BJ (cell line): ENCODE data around the gene CDK19. TPM values are rescaled to one million over a fixed set of nuclear protein-coding genes. Genes with fewer than 3 reads are reported as not detected.
A peak's percentile ranks its signal among the peaks of the same experiment; 100 is the strongest.

Experiments used
- CTCF ChIA-PET: fragments of 350-600 bp; formaldehyde crosslinking; extraction: SDS; loops from one replicate; lab custom pipeline; 2021; ENCODE audit warnings: antibody characterized with exemption, inconsistent platforms; lab: Yijun Ruan, JAX
- POLR2A ChIA-PET: fragments of 300-600 bp; sonication (Branson Sonifier 250); formaldehyde crosslinking; extraction: SDS; loops from one replicate; lab custom pipeline; 2021; ENCODE audit warnings: antibody characterized with exemption; lab: Charles Lee
- DNase-seq: peaks from one replicate; pipeline ENCODE4 v3.0.0-alpha.2; 2011; ENCODE audit warnings: low read depth
- H3K27me3 ChIP-seq: 2 replicates; pipeline ENCODE4 v1.6.0; 2011; ENCODE audit warnings: low read length; ENCODE audit not compliant: control insufficient read depth, insufficient read depth
- H3K36me3 ChIP-seq: 2 replicates; pipeline ENCODE4 v1.5.1; 2011; ENCODE audit warnings: low read length; ENCODE audit not compliant: control insufficient read depth, insufficient read depth
- H3K4me3 ChIP-seq: 2 replicates; pipeline ENCODE4 v1.5.1; 2011; ENCODE audit warnings: low read depth, mild to moderate bottlenecking, control low read depth, low read length
- polyA plus RNA-seq: library from polyadenylated mRNA; depleted of rRNA; stranded (reverse); fragments of >200 nt; gene quantifications from 2 replicates; pipeline ENCODE4 v1.2.3, GENCODE V29; 2011
- TF ChIP-seq, protein P1 (sequence below): IDR thresholded peaks from 2 replicates; pipeline ENCODE4 v1.5.1; 2011; ENCODE audit warnings: low read depth, mild to moderate bottlenecking, control low read depth, inconsistent platforms, low read length, moderate library complexity; ENCODE audit not compliant: insufficient read depth

CDK19 gene
- polyA plus RNA-seq, 1 experiment, result 11.5 TPM

- Histone ChIP-seq H3K36me3 (no peaks in the 10 kb centered on the region), H3K27me3 (no peaks in the 10 kb centered on the region), H3K4me3 (no peak overlapping the region)
- TF ChIP-seq, protein P1, sequence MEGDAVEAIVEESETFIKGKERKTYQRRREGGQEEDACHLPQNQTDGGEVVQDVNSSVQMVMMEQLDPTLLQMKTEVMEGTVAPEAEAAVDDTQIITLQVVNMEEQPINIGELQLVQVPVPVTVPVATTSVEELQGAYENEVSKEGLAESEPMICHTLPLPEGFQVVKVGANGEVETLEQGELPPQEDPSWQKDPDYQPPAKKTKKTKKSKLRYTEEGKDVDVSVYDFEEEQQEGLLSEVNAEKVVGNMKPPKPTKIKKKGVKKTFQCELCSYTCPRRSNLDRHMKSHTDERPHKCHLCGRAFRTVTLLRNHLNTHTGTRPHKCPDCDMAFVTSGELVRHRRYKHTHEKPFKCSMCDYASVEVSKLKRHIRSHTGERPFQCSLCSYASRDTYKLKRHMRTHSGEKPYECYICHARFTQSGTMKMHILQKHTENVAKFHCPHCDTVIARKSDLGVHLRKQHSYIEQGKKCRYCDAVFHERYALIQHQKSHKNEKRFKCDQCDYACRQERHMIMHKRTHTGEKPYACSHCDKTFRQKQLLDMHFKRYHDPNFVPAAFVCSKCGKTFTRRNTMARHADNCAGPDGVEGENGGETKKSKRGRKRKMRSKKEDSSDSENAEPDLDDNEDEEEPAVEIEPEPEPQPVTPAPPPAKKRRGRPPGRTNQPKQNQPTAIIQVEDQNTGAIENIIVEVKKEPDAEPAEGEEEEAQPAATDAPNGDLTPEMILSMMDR, result no peak
- ChIA-PET POLR2A (no interaction called here), CTCF (interaction anchor here (0.6 kb wide), 1 partner anchor 246 kb away, joined by 3 read pairs; no protein-coding TSS in a partner anchor)
- DNase-seq, result no peak
Measured at GRCh38 chr6:110687326-110687725, 127.9 kb downstream of the CDK19 start.

DNA sequence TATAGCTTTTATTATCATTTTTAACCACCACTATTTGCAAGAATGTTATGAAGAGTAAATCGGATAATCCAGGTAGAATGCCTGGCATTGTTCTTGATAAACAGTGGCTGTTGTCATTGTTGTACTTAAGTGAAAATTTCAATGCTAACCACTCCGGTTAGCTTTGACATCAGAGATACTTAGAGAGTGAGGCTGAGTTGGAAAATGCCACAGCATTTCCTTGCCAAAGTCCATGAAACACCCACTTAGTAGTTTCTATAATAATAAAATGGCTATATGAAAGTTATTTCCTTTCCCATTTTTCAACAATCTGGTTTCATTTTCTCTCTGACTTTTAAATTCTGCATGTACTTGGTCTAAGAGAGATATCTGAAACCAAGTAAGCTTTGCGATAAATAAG lies 132.0 kb downstream of the CDK19 start:
- TF ChIP-seq, protein P1, result no peak
- DNase-seq, result no peak
- H3K36me3 ChIP-seq, result no peaks in the 10 kb centered on the region
- no peaks in the 10 kb centered on the region for H3K27me3 ChIP-seq
- CTCF ChIA-PET, result interaction anchor here (0.8 to 3.7 kb wide), 12 partner anchors 10 to 328 kb away, joined by 3 to 29 read pairs (median 4); partner anchors contain the start of gene GTF3C6
- H3K4me3 ChIP-seq, result no peak overlapping the region
- POLR2A ChIA-PET, result interaction anchor here (1.9 kb wide), 1 partner anchor 191 kb away, joined by 7 read pairs; the partner anchor contains the start of gene AMD1

DNA sequence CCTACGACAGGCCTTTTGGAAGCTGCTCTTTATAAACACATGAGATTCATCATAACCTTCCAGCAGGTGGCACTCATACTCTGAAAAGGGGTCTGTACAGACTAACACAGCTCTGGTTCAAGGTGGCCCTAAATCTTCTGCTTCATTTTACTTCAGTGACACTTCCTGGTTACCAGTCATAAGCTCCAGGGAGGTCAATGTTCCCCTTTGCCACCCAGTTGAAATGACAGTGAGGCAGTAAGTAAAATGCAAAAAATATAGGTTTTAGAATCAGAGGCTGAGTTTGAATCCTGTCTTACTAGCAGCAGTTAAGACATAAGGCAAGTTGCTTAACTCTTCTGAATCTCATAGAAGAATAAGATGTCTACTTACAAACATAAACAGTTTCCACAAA lies 132.8 kb downstream of the CDK19 start:
- POLR2A ChIA-PET, result interaction anchor here (1.9 kb wide), 1 partner anchor 192 kb away, joined by 7 read pairs; the partner anchor contains the start of gene AMD1
- CTCF ChIA-PET, result interaction anchor here (0.8 to 3.7 kb wide), 24 partner anchors 9 to 329 kb away, joined by 3 to 29 read pairs (median 4); partner anchors contain the start of gene CDK19
- TF ChIP-seq, protein P1, result peak; percentile 69
- Histone ChIP-seq H3K36me3 (no peaks in the 10 kb centered on the region), H3K27me3 (no peaks in the 10 kb centered on the region), H3K4me3 (no peak overlapping the region)
- DNase-seq, result no peak

DNA sequence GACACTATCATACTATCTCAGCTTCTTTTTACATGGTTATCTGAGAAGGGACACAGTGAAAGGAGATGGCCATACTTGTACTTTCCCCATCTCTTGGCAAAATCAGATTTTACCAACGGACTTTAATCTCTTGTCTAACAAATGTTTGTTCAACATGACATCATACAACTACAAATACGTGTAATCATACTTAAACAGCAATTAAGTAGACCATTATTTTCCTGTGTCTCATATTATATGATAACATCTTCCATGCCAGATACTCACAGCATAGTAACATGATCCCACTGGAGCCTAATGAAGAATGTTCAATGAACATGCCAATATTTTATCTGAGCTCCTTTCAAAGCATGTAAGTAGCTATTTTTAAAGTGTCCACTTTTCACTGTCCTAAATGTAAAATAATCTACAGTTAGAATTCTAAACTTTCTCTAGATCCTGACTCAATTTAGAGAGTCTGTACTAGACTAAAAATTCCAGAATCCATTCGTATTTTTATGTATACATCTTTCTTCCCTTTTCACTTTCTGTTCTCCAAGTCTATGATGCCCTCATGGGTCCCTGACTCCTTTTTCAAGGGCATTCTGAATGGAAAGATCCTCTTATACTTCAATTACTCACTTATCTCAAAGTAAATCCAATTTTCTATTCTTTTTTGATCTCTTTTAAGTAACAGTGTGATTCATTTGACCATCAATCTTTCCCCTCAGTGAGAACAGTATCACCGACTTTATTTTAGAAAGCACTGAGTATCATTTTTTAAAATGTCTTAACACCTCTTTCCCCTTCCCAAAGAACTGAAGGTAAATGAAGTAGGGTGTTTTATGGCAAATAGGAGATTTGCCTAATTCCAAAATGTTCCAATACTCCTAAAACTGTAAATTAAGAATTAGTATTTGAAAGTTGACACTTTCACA lies 133.5 kb downstream of the CDK19 start:
- no peaks in the 10 kb centered on the region for H3K36me3 ChIP-seq
- DNase-seq, result no peak
- TF ChIP-seq, protein P1, result no peak
- no peaks in the 10 kb centered on the region for H3K27me3 ChIP-seq
- no peak overlapping the region for H3K4me3 ChIP-seq
- ChIA-PET CTCF (interaction anchor here (0.6 to 3.7 kb wide), 24 partner anchors 8 to 330 kb away, joined by 3 to 29 read pairs (median 4); partner anchors contain the start of gene CDK19), POLR2A (interaction anchor here (1.9 kb wide), 1 partner anchor 193 kb away, joined by 7 read pairs; the partner anchor contains the start of gene AMD1)

DNA sequence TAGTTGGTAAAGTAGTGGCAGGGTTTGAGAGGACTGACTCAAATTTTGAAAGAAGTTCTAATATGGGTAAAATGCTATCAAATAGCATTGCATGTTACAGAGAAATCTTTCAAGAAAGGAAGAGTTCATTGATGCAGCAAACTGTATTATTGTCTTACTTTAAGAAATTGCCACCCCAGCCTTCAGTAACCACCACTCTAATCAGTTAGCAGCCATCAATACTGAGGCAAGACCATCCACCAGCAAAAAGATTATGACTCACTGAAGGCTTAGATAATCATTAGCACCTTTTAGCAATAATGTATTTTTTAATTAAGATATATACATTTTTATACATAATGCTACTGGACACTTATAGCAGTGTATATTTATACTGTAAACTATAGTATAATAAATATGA lies 138.9 kb downstream of the CDK19 start:
- POLR2A ChIA-PET, result no interaction called here
- H3K4me3 ChIP-seq, result no peak overlapping the region
- TF ChIP-seq, protein P1, result no peak
- H3K36me3 ChIP-seq, result no peaks in the 10 kb centered on the region
- H3K27me3 ChIP-seq, result no peaks in the 10 kb centered on the region
- no peak for DNase-seq
- CTCF ChIA-PET, result interaction anchor here (1.3 kb wide), 1 partner anchor 198 kb away, joined by 3 read pairs; the partner anchor contains the start of gene AMD1
